Skeletal muscle cell (primary cell): ENCODE measurements around the gene IL34.
"Not testable (repeated sequence)": the region's sequence is repeated elsewhere in the genome, so short reads cannot be mapped to it uniquely, and the experiment has no call there.

Experiments
- DNase-seq: peaks from one replicate; pipeline ENCODE4 v3.0.0-alpha.2; 2010; ENCODE audit warnings: low read depth
- H3K4me3 ChIP-seq: 2 replicates; pipeline ENCODE4 v1.5.1; 2011; ENCODE audit warnings: low read depth, mild to moderate bottlenecking, control low read depth, low read length, moderate library complexity

The IL34 gene

GRCh38 chr16:70646260-70647241, at the start of gene IL34:
Gene IL34 (plus strand): TSS chr16:70646559. CDS start chr16:70646948, 389 bp downstream.
- DNase-seq, result peak; percentile 61
- H3K4me3 ChIP-seq, result peak within 1 kb of the TSS; percentile 21

GRCh38 chr16:70597135-70597835, 49.1 kb upstream of the IL34 start:
- DNase-seq, result no peak
- H3K4me3 ChIP-seq, result no peak overlapping the region

DNA sequence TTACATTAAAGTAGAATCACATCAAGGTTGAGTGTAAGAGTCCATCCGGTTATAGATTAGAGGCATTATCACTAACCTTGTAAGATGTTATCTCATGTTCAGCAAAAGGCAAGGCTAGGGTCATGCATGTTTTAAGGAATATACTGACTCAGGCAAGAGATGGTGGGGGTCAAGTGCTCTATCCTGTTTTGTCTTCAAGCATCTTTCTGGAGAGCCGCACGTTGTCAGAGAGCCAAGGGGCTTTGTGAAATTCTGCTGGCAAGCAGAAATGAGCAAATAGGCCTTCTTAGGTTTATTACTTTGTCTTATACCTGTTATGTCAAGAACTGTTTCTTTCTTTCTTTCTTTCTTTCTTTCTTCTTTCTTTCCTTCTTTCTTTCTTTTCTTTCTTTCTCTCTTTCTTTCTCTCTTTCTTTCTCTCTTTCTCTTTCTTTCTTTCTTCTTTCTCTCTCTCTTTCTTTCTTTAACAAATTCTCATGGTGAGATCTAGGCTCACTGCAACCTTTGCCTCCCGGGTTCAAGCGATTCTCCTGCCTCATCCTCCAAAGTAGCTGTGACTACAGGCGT, 47.3 kb upstream of the IL34 start:
- no peak overlapping the region for H3K4me3 ChIP-seq
- no peak for DNase-seq

GRCh38 chr16:70600730-70601129, 45.6 kb upstream of the IL34 start:
- H3K4me3 ChIP-seq, result no peak overlapping the region
- no peak for DNase-seq

GRCh38 chr16:70601576-70602575, 44.5 kb upstream of the IL34 start:
- DNase-seq, result no peak
- no peak overlapping the region for H3K4me3 ChIP-seq

GRCh38 chr16:70602831-70603230, 43.5 kb upstream of the IL34 start:
- DNase-seq, result no peak
- H3K4me3 ChIP-seq, result no peak overlapping the region

DNA sequence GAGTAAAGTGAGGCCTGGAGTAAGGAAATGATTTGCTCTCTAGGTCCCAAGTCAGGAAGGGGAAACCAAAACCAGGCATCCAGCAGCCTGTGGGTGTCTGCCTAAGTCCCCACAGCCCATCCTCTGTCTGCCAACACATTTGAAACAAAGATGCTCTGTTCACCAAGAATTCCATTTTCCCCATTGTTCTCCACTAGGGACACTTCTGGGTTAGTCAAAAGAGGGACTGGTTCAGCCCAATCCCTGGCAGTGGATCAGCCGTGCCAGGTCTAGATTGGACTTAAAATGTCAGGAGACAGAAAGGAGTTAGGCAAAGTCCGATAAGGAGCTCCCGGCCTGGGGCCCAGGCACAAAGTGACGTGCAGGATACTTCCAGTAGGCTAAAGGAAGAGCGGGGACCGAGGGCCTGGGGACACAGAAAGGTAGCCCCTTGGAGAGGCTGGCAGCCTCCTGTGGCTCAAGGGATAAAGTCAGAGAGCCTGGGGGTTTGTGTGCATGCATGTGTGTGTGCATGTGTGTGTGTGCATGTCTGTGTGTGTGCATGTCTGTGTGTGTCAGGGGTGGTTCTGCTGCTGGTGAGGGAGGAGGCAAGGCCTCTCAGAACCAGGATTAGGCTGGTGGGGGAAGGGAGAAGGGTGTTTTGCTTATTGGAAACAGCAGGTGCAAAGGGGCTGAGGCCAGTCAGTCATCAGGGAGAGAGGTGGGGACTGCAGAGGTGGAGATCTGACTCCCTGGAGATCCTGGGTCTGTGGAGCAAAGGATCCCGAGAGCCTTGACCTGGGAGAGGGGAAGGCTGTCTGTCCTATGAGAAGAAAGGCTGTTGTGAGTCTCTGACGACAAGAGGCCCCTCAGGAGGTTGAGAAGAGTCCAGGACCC, 41.7 kb upstream of the IL34 start:
- DNase-seq, result no peak
- no peak overlapping the region for H3K4me3 ChIP-seq

DNA sequence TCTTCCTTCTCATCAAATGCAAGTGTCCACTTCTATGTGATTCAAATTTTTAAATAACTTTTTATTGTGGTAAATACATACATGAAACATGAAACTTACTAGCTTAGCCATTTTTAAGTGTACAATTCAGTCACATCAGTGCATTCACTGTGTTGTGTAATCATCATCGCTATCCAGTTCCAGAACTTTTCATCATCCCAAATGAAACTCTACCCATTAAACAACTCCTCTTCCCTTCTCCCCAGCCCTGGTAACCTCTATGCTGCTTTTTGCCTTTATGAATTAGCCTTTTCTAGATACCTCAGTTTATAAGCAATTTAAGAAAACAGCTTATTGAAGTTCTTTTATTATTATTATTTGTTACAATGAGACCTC, 41.1 kb upstream of the IL34 start:
- H3K4me3 ChIP-seq, result no peak overlapping the region
- DNase-seq, result no peak

DNA sequence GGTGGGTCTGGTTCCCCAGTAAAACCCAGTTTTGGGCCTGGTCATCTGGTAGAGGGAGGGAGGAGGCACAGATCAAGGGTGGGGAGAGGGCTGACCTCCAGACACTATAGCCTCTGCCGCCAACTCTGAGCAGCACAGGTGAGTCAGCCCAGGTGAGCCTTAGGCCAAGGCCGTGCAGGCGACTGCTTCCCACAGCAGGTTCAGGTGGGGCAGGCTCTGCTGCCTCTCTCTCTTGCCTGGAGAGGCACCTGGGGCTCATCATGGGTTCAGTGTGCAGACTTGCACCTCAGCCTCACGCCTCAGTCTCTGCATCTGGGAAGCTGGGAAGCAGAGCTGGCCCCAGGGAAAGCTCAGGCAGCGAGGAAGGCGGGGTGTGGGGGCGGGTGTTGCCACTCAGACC, 37.8 kb upstream of the IL34 start:
- no peak overlapping the region for H3K4me3 ChIP-seq
- no peak for DNase-seq

- DNase-seq, result no peak
- no peak overlapping the region for H3K4me3 ChIP-seq
These were observed 35.8 kb upstream of the IL34 start for GRCh38 chr16:70610273-70611223.

DNA sequence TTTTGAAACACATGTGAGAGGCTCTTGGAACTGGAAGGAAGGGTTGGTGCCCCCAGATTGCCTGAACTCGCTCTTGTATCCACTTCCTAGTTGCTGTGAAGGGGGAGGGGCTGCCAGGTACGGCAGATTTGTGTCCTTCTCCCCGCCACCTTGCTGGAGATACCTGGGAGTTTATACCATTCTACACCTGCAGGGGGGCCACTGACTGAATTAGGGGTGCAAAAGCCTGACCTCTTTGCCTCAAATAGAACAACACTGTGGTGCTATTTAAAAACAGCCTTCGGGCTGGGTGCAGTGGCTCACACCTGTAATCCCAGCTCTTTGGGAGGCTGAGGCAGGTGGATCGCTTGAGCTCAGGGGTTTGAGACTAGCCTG, 35.1 kb upstream of the IL34 start:
- no peak overlapping the region for H3K4me3 ChIP-seq
- DNase-seq, result no peak

- no peak for DNase-seq
- no peak overlapping the region for H3K4me3 ChIP-seq
These were observed 34.5 kb upstream of the IL34 start for GRCh38 chr16:70611785-70612303.

GRCh38 chr16:70612931-70613330, 33.4 kb upstream of the IL34 start:
- DNase-seq, result no peak
- H3K4me3 ChIP-seq, result no peak overlapping the region

- H3K4me3 ChIP-seq, result no peak overlapping the region
- no peak for DNase-seq
These were observed 32.0 kb upstream of the IL34 start for GRCh38 chr16:70614208-70614951.

GRCh38 chr16:70615945-70616344, 30.4 kb upstream of the IL34 start:
- DNase-seq, result no peak
- no peak overlapping the region for H3K4me3 ChIP-seq

DNA sequence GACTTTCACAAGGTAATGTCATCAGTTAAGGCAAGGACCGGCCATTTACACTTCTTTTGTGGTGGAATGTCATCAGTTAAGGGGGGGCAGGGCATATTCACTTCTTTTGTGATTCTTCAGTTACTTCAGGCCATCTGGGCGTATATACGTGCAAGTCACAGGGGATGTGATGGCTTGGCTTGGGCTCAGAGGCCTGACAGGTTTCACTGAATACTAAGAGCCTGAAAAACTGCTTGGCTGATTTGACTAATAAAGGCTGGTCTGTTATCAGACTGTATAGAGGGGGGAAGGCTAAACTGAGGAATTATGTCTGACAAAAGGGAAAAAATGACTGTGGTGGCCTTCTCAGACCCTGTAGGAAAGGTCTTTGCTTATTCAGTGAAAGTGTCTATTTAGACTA, 24.5 kb upstream of the IL34 start:
- H3K4me3 ChIP-seq, DNase-seq: not testable (repeated sequence)
